ENCODE results near the gene ZNF740. TPM values are rescaled to one million over a fixed set of nuclear protein-coding genes. Genes with fewer than 3 reads are reported as not detected.

ZNF740 gene
- polyA plus RNA-seq, 1 donor (not counting 4 experiments of a cell fraction or from before 2014, with no cell fraction given) = 11.8 TPM

DNA sequence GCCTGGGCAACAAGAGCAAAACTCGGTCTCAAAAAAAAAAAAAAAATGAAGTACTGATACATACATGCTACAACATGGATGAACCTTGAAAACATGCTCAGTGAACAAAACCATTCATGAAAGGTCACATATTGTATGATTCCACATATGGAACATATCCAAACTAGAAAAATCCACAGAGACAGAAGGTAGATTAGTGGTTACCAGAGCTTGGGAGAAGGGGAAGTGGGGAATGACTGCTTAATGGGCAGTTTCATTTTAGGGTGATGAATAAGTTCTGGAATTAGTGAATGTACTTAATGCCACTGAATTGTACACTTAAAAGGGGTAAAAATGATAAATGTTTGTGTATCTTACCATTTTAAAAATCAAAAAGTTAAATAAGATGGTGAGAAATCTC is 23.8 kb downstream of the ZNF740 start:
- no peak overlapping the region for H3K9ac ChIP-seq (ENCODE audit: control insufficient read depth, extremely low read depth, insufficient read depth, low read length)
- no peaks in the 10 kb centered on the region for H3K9me1 ChIP-seq (ENCODE audit: control insufficient read depth, extremely low read depth, insufficient read depth, low read length)
- no peaks in the 10 kb centered on the region for H3K9me3 ChIP-seq (ENCODE audit: control insufficient read depth, low read depth, low read length)
- TF ChIP-seq, protein P1, sequence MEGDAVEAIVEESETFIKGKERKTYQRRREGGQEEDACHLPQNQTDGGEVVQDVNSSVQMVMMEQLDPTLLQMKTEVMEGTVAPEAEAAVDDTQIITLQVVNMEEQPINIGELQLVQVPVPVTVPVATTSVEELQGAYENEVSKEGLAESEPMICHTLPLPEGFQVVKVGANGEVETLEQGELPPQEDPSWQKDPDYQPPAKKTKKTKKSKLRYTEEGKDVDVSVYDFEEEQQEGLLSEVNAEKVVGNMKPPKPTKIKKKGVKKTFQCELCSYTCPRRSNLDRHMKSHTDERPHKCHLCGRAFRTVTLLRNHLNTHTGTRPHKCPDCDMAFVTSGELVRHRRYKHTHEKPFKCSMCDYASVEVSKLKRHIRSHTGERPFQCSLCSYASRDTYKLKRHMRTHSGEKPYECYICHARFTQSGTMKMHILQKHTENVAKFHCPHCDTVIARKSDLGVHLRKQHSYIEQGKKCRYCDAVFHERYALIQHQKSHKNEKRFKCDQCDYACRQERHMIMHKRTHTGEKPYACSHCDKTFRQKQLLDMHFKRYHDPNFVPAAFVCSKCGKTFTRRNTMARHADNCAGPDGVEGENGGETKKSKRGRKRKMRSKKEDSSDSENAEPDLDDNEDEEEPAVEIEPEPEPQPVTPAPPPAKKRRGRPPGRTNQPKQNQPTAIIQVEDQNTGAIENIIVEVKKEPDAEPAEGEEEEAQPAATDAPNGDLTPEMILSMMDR (optimal IDR thresholded peaks at IDR 0.05 in 1 of 3, IDR thresholded peaks at IDR 0.05 in 1 of 3, conservative IDR thresholded peaks at IDR 0.05 in 1 of 3; ENCODE audit: extremely low read depth in 1 of 3, insufficient read depth in 2 of 3, low read length in 3 of 3) = no peak
- TF ChIP-seq EZH2 (IDR thresholded peaks at IDR 0.05; ENCODE audit: low read length) = no peak
- no peaks in the 10 kb centered on the region for H4K20me1 ChIP-seq (ENCODE audit: control insufficient read depth, extremely low read depth, insufficient read depth, low read length)
- H3K79me2 ChIP-seq (ENCODE audit: control insufficient read depth, insufficient read depth, low read length) = no peaks in the 10 kb centered on the region
- no peak overlapping the region for H3K4me2 ChIP-seq (ENCODE audit: control insufficient read depth, extremely low read depth, insufficient read depth, low read depth, low read length)
- H3K27ac ChIP-seq (ENCODE audit: control insufficient read depth, insufficient read depth, low read length) = no peak overlapping the region
- H2AFZ ChIP-seq (ENCODE audit: control insufficient read depth, low read length) = no peak overlapping the region
- peaks cover 0 to 2% of the 10 kb centered on the region in 2 experiments for H3K36me3 ChIP-seq (ENCODE audit: control insufficient read depth in 2 of 2, extremely low read depth in 1 of 2, insufficient read depth in 2 of 2, low read length in 2 of 2)
- no peak for FAIRE-seq
- peaks cover 8% of the 10 kb centered on the region for H3K4me1 ChIP-seq (ENCODE audit: control insufficient read depth, extremely low read depth, insufficient read depth, low read length)
- dilution Hi-C loops (cut with MboI; ENCODE audit: extremely low pct_ligation_motif_present, low sequenced_read_pairs) = no loop called here
- no peaks in the 10 kb centered on the region for H3K27me3 ChIP-seq (ENCODE audit: control insufficient read depth, extremely low read depth, insufficient read depth, low read length)
- H3K4me3 ChIP-seq (ENCODE audit: control insufficient read depth in 2 of 3, extremely low read depth in 1 of 3, insufficient read depth in 2 of 3, low read depth in 1 of 3, low read length in 3 of 3) = no peak overlapping the region
- no peak for DNase-seq (ENCODE audit: low read depth, low spot score)

GRCh38 chr12:53205747-53206419 is 25.4 kb downstream of the ZNF740 start:
- no peaks in the 10 kb centered on the region for H3K9me1 ChIP-seq (ENCODE audit: control insufficient read depth, extremely low read depth, insufficient read depth, low read length)
- no peak overlapping the region for H2AFZ ChIP-seq (ENCODE audit: control insufficient read depth, low read length)
- no peaks in the 10 kb centered on the region for H3K79me2 ChIP-seq (ENCODE audit: control insufficient read depth, insufficient read depth, low read length)
- H3K4me2 ChIP-seq (ENCODE audit: control insufficient read depth, extremely low read depth, insufficient read depth, low read depth, low read length) = no peak overlapping the region
- H3K36me3 ChIP-seq (ENCODE audit: control insufficient read depth in 2 of 2, extremely low read depth in 1 of 2, insufficient read depth in 2 of 2, low read length in 2 of 2) = peaks cover 9 to 11% of the 10 kb centered on the region in 2 experiments
- dilution Hi-C loops (cut with MboI; ENCODE audit: extremely low pct_ligation_motif_present, low sequenced_read_pairs) = no loop called here
- TF ChIP-seq, protein P1 (optimal IDR thresholded peaks at IDR 0.05 in 1 of 3, IDR thresholded peaks at IDR 0.05 in 1 of 3, conservative IDR thresholded peaks at IDR 0.05 in 1 of 3; ENCODE audit: extremely low read depth in 1 of 3, insufficient read depth in 2 of 3, low read length in 3 of 3) = no peak
- TF ChIP-seq EZH2 (IDR thresholded peaks at IDR 0.05; ENCODE audit: low read length) = no peak
- DNase-seq (ENCODE audit: low read depth, low spot score) (no peak), FAIRE-seq (no peak)
- no peaks in the 10 kb centered on the region for H3K27me3 ChIP-seq (ENCODE audit: control insufficient read depth, extremely low read depth, insufficient read depth, low read length)
- H3K9me3 ChIP-seq (ENCODE audit: control insufficient read depth, low read depth, low read length) = no peaks in the 10 kb centered on the region
- H3K4me3 ChIP-seq (ENCODE audit: control insufficient read depth in 2 of 3, extremely low read depth in 1 of 3, insufficient read depth in 2 of 3, low read depth in 1 of 3, low read length in 3 of 3) = no peak overlapping the region
- H3K4me1 ChIP-seq (ENCODE audit: control insufficient read depth, extremely low read depth, insufficient read depth, low read length) = peaks cover 8% of the 10 kb centered on the region
- no peaks in the 10 kb centered on the region for H4K20me1 ChIP-seq (ENCODE audit: control insufficient read depth, extremely low read depth, insufficient read depth, low read length)
- no peak overlapping the region for H3K27ac ChIP-seq (ENCODE audit: control insufficient read depth, insufficient read depth, low read length)
- no peak overlapping the region for H3K9ac ChIP-seq (ENCODE audit: control insufficient read depth, extremely low read depth, insufficient read depth, low read length)
